Thoracic aorta (tissue), 2 donors: ENCODE data around the gene NLGN1. TPM values are rescaled to one million over a fixed set of nuclear protein-coding genes. Genes with fewer than 3 reads are reported as not detected.

ENCODE experiments used
- ATAC-seq: fragments of 150-250 bp; one replicate; pipeline ENCODE4 v1.8.0; 2017; ENCODE audit warnings: low read depth; ENCODE audit not compliant: insufficient number of reproducible peaks, low FRiP score
- DNase-seq: peaks from one replicate; pipeline ENCODE4 v3.0.0-alpha.2; 2020; ENCODE audit warnings: low spot score
- H3K27ac ChIP-seq, 2 donors: fragments of 200-600 bp; sonication (generic); 1 replicate in 1 of 2; 2 replicates in 1 of 2; pipeline ENCODE4 v1.5.1; 2016; ENCODE audit warnings: mild to moderate bottlenecking in 2 of 2, moderate library complexity in 2 of 2
- H3K27me3 ChIP-seq: fragments of 200-600 bp; sonication (generic); replicated peaks from 2 replicates; pipeline ENCODE4 v1.6.0; 2016; ENCODE audit warnings: mild to moderate bottlenecking; ENCODE audit not compliant: insufficient read depth
- H3K36me3 ChIP-seq: fragments of 200-600 bp; sonication (generic); one replicate; pipeline ENCODE4 v1.5.1; 2016
- H3K4me1 ChIP-seq, 2 donors: fragments of 200-600 bp; sonication (generic); 1 replicate in 1 of 2; 2 replicates in 1 of 2; pipeline versions ENCODE4 v1.5.1 to v1.6.0; 2016; ENCODE audit warnings: low read depth in 2 of 2, mild to moderate bottlenecking in 1 of 2; ENCODE audit not compliant: control insufficient read depth in 1 of 2
- H3K4me3 ChIP-seq: fragments of 200-600 bp; sonication (generic); 2 replicates; pipeline ENCODE4 v1.5.1; 2016; ENCODE audit warnings: mild to moderate bottlenecking
- H3K9me3 ChIP-seq: fragments of 200-600 bp; sonication (generic); 2 replicates; pipeline ENCODE4 v1.5.1; 2016
- total RNA-seq, 2 donors: library from RNA; depleted of rRNA; stranded (reverse); fragments of >200 nt; gene quantifications; one replicate each; pipeline versions ENCODE4 v1.1.0 to v1.2.3, GENCODE V29; 2016
- TF ChIP-seq, protein P1 (sequence below): fragments of 200-600 bp; sonication (generic); IDR thresholded peaks from one replicate; pipeline ENCODE4 v1.5.1; 2019; ENCODE audit warnings: antibody characterized with exemption

NLGN1 gene
- total RNA-seq, 2 donors from 2014 or later = 17.8 to 18.3 TPM

DNA sequence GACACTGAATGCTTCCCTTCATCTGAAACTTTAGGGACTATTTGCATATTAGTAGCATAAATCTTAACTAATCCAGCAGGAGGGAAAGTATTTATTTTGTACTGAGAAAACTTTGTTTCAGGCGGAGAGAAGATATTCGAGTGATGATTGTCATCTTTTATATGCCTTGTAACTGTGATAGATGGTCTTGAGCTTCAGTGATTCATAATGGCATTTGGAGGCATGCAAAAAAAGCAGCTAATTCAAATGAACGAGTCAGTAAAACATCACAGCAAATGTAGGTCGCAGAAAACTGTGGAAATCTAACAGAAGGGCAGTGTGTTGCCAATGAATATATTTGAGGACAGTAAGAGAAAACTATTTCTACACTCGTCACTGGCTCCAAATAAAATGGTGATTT lies 817.9 kb downstream of the NLGN1 start:
- no peaks in the 10 kb centered on the region for H3K9me3 ChIP-seq
- DNase-seq = no peak
- peaks cover 0 to 3% of the 10 kb centered on the region in 2 donors for H3K4me1 ChIP-seq
- no peaks in the 10 kb centered on the region for H3K36me3 ChIP-seq
- TF ChIP-seq, protein P1, sequence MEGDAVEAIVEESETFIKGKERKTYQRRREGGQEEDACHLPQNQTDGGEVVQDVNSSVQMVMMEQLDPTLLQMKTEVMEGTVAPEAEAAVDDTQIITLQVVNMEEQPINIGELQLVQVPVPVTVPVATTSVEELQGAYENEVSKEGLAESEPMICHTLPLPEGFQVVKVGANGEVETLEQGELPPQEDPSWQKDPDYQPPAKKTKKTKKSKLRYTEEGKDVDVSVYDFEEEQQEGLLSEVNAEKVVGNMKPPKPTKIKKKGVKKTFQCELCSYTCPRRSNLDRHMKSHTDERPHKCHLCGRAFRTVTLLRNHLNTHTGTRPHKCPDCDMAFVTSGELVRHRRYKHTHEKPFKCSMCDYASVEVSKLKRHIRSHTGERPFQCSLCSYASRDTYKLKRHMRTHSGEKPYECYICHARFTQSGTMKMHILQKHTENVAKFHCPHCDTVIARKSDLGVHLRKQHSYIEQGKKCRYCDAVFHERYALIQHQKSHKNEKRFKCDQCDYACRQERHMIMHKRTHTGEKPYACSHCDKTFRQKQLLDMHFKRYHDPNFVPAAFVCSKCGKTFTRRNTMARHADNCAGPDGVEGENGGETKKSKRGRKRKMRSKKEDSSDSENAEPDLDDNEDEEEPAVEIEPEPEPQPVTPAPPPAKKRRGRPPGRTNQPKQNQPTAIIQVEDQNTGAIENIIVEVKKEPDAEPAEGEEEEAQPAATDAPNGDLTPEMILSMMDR = no peak
- no peak overlapping the region for H3K27ac ChIP-seq
- no peak overlapping the region for H3K4me3 ChIP-seq
- ATAC-seq = no peak
- no peaks in the 10 kb centered on the region for H3K27me3 ChIP-seq

DNA sequence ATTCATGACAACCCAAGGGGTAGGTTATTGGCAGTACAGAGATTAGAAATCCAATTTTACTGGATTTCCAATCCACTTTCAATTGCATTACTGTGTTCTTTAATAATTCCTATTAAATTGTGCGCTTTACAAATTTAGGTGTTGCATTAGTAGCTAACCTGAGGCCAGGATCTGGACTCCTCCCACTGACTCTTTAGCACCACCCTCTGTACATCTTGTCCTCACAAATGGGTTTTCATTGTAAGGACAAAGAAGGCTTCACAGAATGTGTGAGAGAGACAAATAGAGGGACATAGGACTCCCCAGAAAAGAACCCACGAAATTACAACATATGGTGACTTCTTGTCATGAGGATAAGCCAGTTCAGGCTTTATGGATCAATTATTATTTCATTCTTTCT lies 818.5 kb downstream of the NLGN1 start:
- no peak for DNase-seq
- Histone ChIP-seq H3K36me3 (no peaks in the 10 kb centered on the region), H3K4me1 (peaks cover 5 to 9% of the 10 kb centered on the region in 2 donors), H3K27me3 (no peaks in the 10 kb centered on the region), H3K9me3 (no peaks in the 10 kb centered on the region), H3K27ac (no peak overlapping the region), H3K4me3 (no peak overlapping the region)
- TF ChIP-seq, protein P1 = no peak
- no peak for ATAC-seq

DNA sequence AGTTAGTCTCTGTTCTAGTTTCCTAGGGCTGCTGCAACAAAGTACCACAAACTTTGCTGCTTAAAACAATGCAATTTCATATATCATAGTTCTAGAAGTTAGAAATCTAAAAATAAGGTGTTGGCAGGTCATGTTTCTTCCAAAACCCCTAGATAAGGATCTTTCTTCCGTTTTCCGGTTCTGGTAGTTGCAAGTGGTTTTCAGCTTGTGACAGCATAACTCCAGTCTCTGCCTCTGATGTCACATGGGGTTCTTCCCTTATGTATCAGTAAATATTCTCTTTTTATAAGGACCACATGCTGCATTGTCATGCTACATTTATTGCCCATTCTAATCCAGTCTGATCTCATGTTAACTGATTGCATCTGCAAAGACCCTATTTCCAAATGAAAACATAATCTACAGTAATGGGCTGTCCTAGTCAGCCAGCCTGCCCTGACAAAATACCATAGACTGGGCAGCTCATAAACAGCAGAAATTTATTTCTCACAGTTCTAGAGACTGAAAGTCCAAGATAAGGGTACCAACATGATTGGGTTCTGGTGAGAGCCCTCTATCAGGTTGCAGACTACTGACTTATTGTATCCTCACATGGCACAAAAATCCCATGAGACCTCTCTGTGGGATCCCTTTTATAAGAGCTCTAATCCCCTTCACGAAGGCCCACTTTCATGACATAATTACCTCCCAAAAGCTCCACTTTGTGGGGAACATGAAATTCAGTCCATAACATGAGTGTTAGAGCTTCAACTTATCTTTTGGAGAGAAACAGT lies 819.6 kb downstream of the NLGN1 start:
- no peaks in the 10 kb centered on the region for H3K36me3 ChIP-seq
- DNase-seq (no peak), ATAC-seq (no peak)
- peaks cover 6 to 12% of the 10 kb centered on the region in 2 donors for H3K4me1 ChIP-seq
- H3K9me3 ChIP-seq = no peaks in the 10 kb centered on the region
- no peak overlapping the region for H3K4me3 ChIP-seq
- H3K27me3 ChIP-seq = no peaks in the 10 kb centered on the region
- H3K27ac ChIP-seq = no peak overlapping the region
- TF ChIP-seq, protein P1 = no peak

DNA sequence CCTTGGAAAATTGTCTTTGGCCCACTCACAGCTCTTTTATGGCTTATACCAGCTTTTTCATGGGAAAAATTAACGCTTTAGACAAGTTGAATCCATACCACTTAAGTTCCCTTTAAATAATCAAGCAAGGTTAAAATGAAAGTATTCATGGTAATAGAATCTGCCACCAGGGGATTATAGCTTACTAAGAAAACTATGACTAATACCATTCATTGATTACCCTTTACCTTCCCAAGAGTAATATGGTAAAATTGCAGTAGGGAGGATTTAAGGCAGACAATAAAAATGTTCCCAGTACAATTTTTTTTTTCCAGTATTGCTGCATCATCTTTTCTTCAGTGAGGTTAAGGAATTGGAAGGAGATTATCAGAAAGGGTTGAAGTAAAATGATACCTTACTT lies 820.5 kb downstream of the NLGN1 start:
- TF ChIP-seq, protein P1 = no peak
- Histone ChIP-seq H3K4me1 (peaks cover 11 to 17% of the 10 kb centered on the region in 2 donors), H3K36me3 (no peaks in the 10 kb centered on the region), H3K27ac (no peak overlapping the region), H3K27me3 (no peaks in the 10 kb centered on the region), H3K9me3 (no peaks in the 10 kb centered on the region), H3K4me3 (no peak overlapping the region)
- ATAC-seq (no peak), DNase-seq (no peak)

DNA sequence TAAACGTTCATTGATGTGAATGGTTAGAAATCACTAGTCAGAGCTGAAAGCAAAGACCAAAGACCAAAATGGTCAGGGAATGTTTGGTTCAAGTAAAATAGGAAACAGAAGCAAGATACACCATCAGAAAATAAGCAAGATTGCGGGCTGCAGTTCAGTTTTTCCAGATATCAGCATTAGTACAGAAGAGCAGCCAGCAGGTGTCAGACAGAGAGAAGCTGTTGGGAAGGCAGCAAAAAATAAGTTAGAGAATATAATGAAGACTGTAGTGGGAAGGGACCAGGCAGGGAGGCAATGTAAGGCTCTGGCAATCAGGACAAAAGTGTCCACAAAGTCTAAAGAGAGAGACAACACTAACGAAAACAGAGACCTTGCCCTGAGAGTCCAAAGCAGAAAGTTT lies 822.2 kb downstream of the NLGN1 start:
- Histone ChIP-seq H3K4me3 (no peak overlapping the region), H3K36me3 (no peaks in the 10 kb centered on the region), H3K27ac (no peak overlapping the region), H3K27me3 (no peaks in the 10 kb centered on the region), H3K4me1 (peaks cover 17 to 29% of the 10 kb centered on the region in 2 donors), H3K9me3 (no peaks in the 10 kb centered on the region)
- TF ChIP-seq, protein P1 = no peak
- DNase-seq (no peak), ATAC-seq (no peak)
